Activated naive CD8-positive, alpha-beta T cell (primary cell): ENCODE results near the gene SMO.

Experiments
- H3K27ac Mint-ChIP-seq: one replicate; pipeline ENCODE4 v1.8.0; 2021; ENCODE audit warnings: mixed read lengths
- H3K27me3 Mint-ChIP-seq: one replicate; pipeline ENCODE4 v1.8.0; 2021; ENCODE audit warnings: mixed read lengths
- H3K36me3 Mint-ChIP-seq: one replicate; pipeline ENCODE4 v1.8.0; 2021; ENCODE audit warnings: mixed read lengths
- H3K4me1 Mint-ChIP-seq: one replicate; pipeline ENCODE4 v1.8.0; 2021; ENCODE audit warnings: low read depth, mixed read lengths
- H3K4me3 Mint-ChIP-seq: one replicate; pipeline ENCODE4 v1.8.0; 2021; ENCODE audit warnings: mild to moderate bottlenecking, mixed read lengths
- H3K9me3 Mint-ChIP-seq: one replicate; pipeline ENCODE4 v1.8.0; 2021; ENCODE audit warnings: low read depth, mixed read lengths

The SMO gene

DNA sequence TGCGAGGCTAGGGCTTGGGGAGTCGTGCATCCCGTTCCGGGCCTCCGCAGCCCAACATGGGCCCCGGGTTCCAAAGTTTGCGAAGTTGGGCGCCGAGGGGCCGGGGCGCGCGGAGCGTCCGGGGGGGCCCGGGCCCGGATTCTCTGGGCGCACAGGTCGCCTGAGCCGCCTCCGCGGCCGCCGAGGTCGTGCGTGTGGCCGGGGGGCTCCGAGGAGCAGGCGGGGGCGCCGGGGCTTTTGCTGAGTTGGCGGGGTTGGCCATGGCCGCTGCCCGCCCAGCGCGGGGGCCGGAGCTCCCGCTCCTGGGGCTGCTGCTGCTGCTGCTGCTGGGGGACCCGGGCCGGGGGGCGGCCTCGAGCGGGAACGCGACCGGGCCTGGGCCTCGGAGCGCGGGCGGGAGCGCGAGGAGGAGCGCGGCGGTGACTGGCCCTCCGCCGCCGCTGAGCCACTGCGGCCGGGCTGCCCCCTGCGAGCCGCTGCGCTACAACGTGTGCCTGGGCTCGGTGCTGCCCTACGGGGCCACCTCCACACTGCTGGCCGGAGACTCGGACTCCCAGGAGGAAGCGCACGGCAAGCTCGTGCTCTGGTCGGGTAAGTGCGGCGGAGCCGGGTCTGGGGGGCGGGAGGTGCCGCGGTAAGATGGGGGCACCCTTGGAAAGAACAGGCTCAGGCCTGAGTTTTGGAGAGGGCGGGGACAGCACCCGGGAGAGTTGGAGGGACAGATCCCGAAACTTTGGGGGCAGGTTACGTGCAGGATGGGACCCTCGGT, 643 bp downstream of the SMO start:
- no peaks in the 10 kb centered on the region for H3K36me3 Mint-ChIP-seq
- peak overlapping the region; percentile 81 for H3K4me3 Mint-ChIP-seq
- H3K27ac Mint-ChIP-seq = no peak overlapping the region
- H3K27me3 Mint-ChIP-seq = peaks cover 38% of the 10 kb centered on the region
- peaks cover 12% of the 10 kb centered on the region for H3K4me1 Mint-ChIP-seq
- H3K9me3 Mint-ChIP-seq = no peaks in the 10 kb centered on the region

DNA sequence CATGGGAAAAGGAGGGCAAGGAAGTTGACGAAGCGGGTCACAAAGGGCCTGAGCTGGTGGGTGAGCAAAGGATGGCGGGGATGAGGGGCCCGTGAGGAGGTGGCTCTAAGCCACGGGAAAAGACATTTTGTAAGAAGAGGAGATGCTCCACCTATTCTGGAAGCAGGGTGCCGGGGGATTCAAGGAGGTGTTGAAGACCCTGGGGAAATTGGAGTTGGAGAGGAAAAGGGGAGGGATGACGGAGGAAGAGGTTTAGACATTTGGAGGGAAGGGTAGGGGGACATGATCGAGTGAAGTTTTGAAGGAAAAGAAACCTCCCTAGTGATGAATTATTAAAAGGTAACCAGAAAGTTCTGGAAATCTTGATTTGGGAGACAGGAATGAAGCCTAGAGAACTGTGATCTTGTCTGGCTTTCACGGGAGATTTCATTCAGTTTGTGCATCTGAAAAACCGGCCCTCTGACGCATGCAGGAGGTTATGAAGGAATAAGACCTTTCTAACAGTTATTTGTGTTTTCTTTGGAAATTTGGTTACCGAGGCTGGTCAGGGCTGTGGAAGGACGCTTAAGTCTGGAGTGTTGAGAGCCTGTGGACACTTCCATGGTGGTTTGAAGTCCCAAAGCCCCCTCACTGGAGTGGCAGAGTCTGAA, 1.4 kb downstream of the SMO start:
- Mint-ChIP-seq H3K27ac (no peak overlapping the region), H3K9me3 (no peaks in the 10 kb centered on the region), H3K27me3 (peaks cover 38% of the 10 kb centered on the region)

DNA sequence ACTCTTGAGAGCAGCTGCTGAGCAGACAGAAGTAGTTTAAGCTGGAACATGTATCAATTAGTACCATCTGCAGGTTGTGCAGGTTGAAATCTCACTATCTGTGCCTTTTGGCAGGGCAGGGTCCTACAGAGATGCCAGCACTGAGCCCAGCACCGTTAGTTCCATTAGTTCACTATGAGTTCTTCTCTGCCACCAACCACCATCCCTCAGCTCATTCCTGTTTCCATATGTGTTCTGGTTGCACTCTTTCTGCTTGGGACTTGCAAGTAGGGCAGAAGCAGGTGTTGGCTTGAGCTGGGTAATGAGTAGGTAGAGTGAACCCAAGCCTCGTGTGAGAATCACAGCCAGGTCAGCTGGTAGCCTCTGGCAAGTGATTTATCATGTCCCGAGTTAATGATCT, 2.8 kb downstream of the SMO start:
- H3K36me3 Mint-ChIP-seq = no peaks in the 10 kb centered on the region
- peaks cover 38% of the 10 kb centered on the region for H3K27me3 Mint-ChIP-seq
- H3K9me3 Mint-ChIP-seq = no peaks in the 10 kb centered on the region
- peak overlapping the region; percentile 22 for H3K4me3 Mint-ChIP-seq
- no peak overlapping the region for H3K27ac Mint-ChIP-seq
- H3K4me1 Mint-ChIP-seq = peaks cover 12% of the 10 kb centered on the region

More for the DNA sequence above, 1.4 kb downstream of the SMO start:
- Mint-ChIP-seq H3K36me3 (no peaks in the 10 kb centered on the region), H3K4me1 (peaks cover 12% of the 10 kb centered on the region), H3K4me3 (peak overlapping the region; percentile 81)

DNA sequence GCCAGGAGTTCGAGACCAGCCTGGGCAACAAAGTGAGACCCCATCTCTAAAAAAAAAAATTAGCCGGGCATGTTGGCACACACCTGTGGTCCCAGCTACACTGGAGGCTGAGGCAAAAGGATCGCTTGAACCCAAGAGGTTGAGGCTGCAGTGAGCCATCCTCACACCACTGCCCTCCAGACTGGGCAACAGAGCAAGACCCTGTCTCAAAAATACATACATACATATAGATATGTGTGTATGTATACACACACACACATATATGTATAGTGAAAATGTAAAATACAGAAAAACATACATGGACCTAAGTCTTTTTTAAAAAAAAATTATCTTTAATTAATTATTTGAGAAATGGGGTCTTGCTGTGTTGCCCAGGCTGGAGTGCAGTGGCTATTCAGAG, 5.5 kb downstream of the SMO start:
- H3K4me1 Mint-ChIP-seq = peaks cover 6% of the 10 kb centered on the region

DNA sequence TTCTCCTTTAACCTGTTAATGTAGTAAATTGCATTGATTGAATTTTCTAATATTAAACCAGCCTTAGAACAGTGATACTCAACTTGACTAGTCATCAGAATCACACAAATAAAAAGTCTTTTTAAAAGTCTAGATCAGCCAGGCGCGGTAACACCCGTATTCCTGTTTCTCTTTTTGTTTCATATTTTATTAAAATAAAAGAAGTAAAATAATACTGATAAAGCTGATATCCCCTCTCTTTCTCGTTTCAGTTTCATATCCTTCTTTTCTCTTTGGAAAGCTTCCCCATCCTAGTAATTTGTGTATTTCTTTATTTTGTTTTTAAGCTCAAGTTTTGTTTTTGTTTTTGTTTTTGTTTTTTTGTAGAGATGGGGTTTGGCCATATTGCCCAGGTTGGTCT, 9.3 kb downstream of the SMO start:
- H3K4me1 Mint-ChIP-seq = no peaks in the 10 kb centered on the region

More for the DNA sequence above, 5.5 kb downstream of the SMO start:
- H3K36me3 Mint-ChIP-seq = no peaks in the 10 kb centered on the region
- H3K9me3 Mint-ChIP-seq = no peaks in the 10 kb centered on the region
- H3K27me3 Mint-ChIP-seq = peaks cover 32% of the 10 kb centered on the region
- H3K27ac Mint-ChIP-seq = no peak overlapping the region
- no peak overlapping the region for H3K4me3 Mint-ChIP-seq

DNA sequence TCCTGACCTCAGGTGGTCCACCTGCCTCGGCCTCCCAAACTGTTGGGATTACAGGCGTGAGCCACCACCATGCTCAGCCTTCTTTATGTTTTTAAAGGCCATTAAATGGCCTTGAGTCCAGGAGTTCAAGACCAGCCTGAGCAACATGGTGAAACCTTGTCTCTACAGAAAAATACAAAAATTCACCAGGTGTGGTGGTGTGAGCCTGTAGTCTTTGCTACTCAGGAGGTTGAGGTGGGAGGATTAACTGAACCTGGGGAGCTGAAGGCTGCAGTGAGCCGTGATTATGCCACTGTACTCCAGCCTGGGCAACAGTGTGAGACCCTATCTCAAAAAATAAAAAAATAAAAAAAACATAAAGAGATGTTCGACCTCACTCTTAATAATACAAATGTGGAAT, 11.0 kb downstream of the SMO start:
- H3K4me3 Mint-ChIP-seq = no peak overlapping the region
- no peaks in the 10 kb centered on the region for H3K9me3 Mint-ChIP-seq
- no peaks in the 10 kb centered on the region for H3K36me3 Mint-ChIP-seq
- peaks cover 2% of the 10 kb centered on the region for H3K27me3 Mint-ChIP-seq
- H3K4me1 Mint-ChIP-seq = no peaks in the 10 kb centered on the region
- no peak overlapping the region for H3K27ac Mint-ChIP-seq

More for the DNA sequence above, 9.3 kb downstream of the SMO start:
- H3K9me3 Mint-ChIP-seq = no peaks in the 10 kb centered on the region
- H3K27ac Mint-ChIP-seq = no peak overlapping the region
- no peaks in the 10 kb centered on the region for H3K36me3 Mint-ChIP-seq
- H3K27me3 Mint-ChIP-seq = peaks cover 6% of the 10 kb centered on the region
- no peak overlapping the region for H3K4me3 Mint-ChIP-seq

DNA sequence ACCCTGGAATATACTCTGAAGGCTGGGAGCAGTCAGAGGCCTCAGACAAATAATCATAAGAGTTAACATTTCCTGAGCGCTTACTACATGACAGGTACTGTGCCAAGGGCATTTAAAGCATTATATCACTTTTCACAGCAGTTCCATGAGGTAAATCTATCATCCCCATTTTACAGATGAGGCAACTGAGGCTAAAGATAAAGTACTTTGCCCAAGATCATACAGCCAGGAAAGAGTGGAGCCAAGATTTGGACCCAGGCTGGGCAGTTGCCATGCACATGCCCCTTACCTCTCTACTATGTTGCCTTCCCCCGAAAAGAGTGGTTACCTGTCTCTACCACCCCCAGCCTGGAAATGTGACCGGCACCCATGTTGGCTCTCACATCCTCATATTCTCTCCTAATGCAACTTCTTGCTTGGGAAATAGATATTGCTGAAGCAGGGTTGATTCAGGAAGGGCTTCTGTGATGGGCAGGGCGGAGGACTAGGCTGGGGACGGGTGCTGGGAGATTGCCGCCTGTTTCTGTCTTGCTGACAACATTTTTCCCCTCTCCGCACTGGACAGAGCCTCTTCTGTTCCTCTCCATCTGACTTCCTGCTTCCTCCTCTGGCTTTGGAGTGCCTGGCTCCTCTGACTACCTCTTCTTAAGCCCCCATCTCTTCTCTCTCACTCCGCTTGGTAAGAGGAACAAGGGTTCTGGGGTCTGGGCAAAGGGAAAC, 13.8 kb downstream of the SMO start:
- Mint-ChIP-seq H3K27me3 (peaks cover 2% of the 10 kb centered on the region), H3K4me1 (no peaks in the 10 kb centered on the region), H3K27ac (no peak overlapping the region), H3K9me3 (no peaks in the 10 kb centered on the region), H3K4me3 (no peak overlapping the region), H3K36me3 (no peaks in the 10 kb centered on the region)

DNA sequence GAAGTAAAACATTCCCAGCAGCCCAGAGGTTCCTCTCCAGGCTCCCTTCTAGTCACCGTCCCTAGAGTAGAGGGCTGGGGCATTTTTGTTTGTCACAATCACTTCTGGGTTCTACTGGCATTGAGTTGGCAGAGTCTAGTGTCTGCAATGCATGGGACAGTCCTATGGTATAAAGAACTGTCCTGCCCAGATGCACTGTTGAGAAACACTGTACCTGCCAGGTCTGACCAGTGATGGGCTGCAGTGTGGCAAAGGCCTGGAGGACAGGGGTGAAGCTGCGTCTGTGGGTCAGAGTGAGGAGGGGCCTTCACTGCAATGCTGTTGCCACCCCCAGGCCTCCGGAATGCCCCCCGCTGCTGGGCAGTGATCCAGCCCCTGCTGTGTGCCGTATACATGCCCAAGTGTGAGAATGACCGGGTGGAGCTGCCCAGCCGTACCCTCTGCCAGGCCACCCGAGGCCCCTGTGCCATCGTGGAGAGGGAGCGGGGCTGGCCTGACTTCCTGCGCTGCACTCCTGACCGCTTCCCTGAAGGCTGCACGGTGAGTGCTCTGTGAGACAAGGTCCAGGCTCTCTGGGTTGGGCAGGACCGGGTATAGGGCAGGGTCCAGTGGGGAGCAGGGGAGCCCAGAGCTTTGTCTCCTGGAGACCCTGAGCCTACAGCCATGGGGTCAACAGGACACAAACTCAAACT, 14.8 kb downstream of the SMO start:
- Mint-ChIP-seq H3K4me1 (no peaks in the 10 kb centered on the region), H3K27ac (no peak overlapping the region), H3K4me3 (no peak overlapping the region)

DNA sequence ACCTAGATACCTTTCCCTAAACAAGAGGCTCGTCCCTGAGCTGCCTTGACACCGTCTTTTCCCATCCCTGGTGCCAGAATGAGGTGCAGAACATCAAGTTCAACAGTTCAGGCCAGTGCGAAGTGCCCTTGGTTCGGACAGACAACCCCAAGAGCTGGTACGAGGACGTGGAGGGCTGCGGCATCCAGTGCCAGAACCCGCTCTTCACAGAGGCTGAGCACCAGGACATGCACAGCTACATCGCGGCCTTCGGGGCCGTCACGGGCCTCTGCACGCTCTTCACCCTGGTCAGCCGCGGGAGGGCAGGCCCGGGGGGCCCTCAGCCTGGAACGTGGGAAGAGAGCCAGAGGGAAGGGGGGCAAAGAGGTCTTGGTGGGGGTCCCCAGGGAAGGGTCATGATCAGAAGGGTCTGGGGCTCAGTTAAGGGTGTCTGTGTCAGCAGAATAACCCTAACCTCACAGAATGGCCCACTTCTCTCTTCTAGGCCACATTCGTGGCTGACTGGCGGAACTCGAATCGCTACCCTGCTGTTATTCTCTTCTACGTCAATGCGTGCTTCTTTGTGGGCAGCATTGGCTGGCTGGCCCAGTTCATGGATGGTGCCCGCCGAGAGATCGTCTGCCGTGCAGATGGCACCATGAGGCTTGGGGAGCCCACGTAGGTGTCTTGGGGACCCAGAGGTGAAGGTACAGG, 16.8 kb downstream of the SMO start:
- no peaks in the 10 kb centered on the region for H3K36me3 Mint-ChIP-seq
- H3K27me3 Mint-ChIP-seq = no peaks in the 10 kb centered on the region
- H3K4me1 Mint-ChIP-seq = no peaks in the 10 kb centered on the region
- H3K4me3 Mint-ChIP-seq = no peak overlapping the region
- H3K27ac Mint-ChIP-seq = no peak overlapping the region
- no peaks in the 10 kb centered on the region for H3K9me3 Mint-ChIP-seq

More for the DNA sequence above, 14.8 kb downstream of the SMO start:
- Mint-ChIP-seq H3K36me3 (no peaks in the 10 kb centered on the region), H3K27me3 (peaks cover 2% of the 10 kb centered on the region), H3K9me3 (no peaks in the 10 kb centered on the region)

DNA sequence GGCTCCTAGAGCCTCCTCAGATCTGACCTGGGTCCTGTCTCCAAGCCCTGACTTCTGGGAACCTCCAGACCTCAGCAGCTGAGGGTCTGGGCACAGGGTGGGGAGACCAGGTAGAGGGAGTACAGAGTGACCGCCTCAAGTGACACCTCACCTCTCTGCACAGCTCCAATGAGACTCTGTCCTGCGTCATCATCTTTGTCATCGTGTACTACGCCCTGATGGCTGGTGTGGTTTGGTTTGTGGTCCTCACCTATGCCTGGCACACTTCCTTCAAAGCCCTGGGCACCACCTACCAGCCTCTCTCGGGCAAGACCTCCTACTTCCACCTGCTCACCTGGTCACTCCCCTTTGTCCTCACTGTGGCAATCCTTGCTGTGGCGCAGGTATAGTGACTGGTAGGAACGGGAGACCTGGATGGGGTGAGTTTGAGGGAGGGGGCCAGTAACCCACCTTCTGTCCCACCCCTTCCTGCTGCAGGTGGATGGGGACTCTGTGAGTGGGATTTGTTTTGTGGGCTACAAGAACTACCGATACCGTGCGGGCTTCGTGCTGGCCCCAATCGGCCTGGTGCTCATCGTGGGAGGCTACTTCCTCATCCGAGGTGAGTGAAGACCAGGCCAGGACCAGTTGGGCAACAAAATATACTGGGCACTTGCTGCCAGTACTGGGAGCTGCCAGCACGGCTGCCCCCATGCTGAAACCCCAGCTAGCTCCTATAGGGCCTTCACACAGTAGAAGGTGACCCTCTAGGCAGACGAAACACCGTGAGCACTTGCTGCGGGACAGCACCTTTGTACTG, 17.8 kb downstream of the SMO start:
- H3K9me3 Mint-ChIP-seq = no peaks in the 10 kb centered on the region
- no peak overlapping the region for H3K4me3 Mint-ChIP-seq
- H3K36me3 Mint-ChIP-seq = no peaks in the 10 kb centered on the region
- no peaks in the 10 kb centered on the region for H3K27me3 Mint-ChIP-seq
- H3K27ac Mint-ChIP-seq = no peak overlapping the region
- no peaks in the 10 kb centered on the region for H3K4me1 Mint-ChIP-seq

DNA sequence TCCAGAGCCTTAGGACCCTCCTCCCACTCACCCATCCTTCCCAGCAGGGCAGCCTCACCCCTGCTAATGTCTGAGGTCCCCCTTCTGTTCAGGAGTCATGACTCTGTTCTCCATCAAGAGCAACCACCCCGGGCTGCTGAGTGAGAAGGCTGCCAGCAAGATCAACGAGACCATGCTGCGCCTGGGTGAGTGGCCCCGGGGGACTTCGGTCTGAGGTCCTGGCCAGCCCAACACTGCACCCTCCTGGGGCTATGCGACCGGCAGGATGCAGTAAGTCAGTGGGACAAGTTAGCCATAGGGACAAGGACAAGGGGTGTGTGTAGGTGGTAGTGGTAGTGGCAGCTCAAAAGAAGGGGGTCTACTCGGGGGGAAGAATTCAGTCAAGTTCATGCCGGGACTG, 20.2 kb downstream of the SMO start:
- Mint-ChIP-seq H3K4me1 (no peaks in the 10 kb centered on the region), H3K36me3 (no peaks in the 10 kb centered on the region), H3K27ac (no peak overlapping the region), H3K9me3 (no peaks in the 10 kb centered on the region), H3K27me3 (no peaks in the 10 kb centered on the region), H3K4me3 (no peak overlapping the region)

DNA sequence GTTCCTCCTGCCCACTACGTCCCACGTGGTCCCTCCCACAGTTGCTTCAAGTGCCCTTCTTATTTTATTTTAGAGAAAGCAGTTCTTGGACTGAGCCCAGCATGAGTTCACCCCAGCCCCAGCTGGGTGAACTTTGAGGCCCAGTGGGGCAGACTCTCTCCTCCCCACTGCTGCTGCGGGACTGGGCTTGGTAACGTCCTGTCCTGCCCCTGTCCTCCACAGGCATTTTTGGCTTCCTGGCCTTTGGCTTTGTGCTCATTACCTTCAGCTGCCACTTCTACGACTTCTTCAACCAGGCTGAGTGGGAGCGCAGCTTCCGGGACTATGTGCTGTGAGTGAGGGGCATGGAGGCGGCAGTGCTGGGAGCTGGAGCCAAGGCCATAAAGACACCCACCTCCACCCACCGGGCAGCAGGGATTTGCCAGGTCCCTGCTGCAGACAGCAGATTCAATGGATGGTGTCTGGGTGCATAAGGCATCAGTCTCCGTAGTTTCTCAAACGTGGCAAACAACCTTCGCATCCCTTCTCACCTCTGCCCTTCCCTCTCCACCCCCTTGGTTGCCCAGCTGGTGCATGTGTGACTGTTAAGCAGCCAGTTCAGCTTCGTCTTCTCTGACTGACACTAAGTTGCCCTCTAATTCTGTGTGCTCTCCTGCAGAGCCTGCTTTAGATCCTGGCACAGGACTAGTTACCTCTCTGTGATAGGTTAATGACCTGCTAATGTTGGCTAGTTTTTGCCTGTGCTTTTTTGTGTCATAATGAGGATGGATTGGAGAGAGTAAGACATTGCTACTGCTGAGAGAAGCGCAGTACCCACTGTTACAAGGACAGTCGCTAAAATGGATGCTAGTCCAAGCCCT, 20.9 kb downstream of the SMO start:
- Mint-ChIP-seq H3K4me3 (no peak overlapping the region), H3K36me3 (no peaks in the 10 kb centered on the region), H3K9me3 (no peaks in the 10 kb centered on the region), H3K4me1 (no peaks in the 10 kb centered on the region), H3K27ac (no peak overlapping the region), H3K27me3 (no peaks in the 10 kb centered on the region)

DNA sequence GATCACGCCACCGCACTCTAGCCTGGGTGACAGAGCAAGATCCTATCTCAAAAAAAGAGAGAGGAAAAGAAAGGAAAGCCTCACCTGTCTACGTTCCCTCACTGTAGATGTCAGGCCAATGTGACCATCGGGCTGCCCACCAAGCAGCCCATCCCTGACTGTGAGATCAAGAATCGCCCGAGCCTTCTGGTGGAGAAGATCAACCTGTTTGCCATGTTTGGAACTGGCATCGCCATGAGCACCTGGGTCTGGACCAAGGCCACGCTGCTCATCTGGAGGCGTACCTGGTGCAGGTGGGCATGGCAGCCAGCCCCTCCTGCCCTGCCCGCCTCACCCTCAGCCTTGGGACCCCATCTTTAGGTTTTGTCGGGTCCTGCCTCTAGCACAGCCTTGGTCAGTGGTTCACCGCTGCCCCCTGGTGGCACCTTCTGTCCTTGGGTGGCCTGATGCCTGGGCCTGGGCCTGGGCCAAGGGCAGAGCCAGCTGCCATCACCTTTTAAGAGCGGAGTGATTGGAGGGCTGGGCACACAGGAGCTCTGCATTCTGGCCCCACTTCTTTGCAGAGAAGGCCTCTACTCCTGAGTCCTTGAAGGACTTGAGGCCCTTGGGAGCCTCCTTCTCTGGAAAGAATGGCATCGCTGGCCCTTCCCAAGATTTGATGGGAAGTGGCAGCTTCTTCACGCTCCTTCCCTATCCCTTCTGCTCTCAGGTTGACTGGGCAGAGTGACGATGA, 22.0 kb downstream of the SMO start:
- no peaks in the 10 kb centered on the region for H3K36me3 Mint-ChIP-seq

More for the DNA sequence above, 22.0 kb downstream of the SMO start:
- Mint-ChIP-seq H3K9me3 (no peaks in the 10 kb centered on the region), H3K27me3 (no peaks in the 10 kb centered on the region), H3K4me3 (no peak overlapping the region), H3K4me1 (no peaks in the 10 kb centered on the region), H3K27ac (no peak overlapping the region)
